HG03460 (cell line): ENCODE measurements around the gene C1QTNF8.

Experiments used
- ATAC-seq: cut with Tn5 transposase; IDR thresholded peaks from one replicate; pipeline ENCODE4 v1.9.1; 2021; ENCODE audit not compliant: unreplicated experiment

The C1QTNF8 gene

DNA sequence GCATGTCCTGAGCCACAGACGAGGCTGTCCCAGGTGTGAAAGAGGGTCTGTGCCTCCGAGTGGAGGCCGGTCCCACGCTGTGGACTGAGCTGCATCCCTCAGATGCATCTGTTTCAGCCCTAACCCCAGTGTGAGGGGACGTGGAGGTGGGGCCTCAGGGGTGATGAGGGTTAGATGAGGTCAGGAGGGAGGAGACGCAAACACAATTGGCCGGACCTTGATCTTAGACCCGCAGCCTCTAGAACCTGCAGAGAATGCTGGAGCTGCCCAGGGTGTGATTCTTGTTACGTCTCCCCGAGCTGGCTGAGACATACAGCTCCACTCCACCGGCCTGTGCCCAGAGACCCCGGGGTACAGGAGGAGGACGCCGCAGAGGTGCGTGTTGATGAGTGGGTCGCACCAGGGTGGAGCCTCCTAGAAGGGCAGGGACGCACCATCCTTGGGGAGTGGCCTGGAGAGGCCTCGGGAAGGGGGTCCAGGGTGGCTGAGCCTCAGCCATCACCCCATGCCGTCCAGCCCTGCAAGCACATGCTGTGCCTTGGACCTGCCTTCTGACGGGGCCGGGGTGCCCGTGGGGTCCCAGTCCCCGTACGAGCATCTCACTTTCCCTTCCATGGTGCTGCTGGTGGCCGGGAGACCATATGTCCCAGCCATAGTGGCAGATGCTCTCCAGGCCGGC, 16.6 kb upstream of the C1QTNF8 start:
- no peak for ATAC-seq

DNA sequence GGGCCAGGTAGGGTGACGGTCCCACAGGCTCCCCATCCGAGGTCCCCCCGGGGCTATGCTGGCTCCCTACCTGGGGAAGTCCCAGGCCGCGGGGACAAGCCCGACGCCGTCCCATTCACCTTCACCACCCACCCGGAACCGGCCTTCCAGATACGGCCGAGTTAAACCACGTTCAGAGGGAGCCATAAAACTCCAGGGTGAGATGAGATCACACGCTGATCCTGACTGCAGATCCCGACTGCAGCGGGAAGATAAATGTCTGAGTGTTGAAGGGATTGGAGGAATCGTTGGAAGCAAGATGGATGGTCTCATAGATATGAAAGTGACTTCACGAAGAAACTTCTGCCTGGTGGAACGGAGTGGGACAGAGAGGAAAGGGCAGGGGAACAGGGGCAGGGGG, 13.6 kb upstream of the C1QTNF8 start:
- ATAC-seq, result no peak

DNA sequence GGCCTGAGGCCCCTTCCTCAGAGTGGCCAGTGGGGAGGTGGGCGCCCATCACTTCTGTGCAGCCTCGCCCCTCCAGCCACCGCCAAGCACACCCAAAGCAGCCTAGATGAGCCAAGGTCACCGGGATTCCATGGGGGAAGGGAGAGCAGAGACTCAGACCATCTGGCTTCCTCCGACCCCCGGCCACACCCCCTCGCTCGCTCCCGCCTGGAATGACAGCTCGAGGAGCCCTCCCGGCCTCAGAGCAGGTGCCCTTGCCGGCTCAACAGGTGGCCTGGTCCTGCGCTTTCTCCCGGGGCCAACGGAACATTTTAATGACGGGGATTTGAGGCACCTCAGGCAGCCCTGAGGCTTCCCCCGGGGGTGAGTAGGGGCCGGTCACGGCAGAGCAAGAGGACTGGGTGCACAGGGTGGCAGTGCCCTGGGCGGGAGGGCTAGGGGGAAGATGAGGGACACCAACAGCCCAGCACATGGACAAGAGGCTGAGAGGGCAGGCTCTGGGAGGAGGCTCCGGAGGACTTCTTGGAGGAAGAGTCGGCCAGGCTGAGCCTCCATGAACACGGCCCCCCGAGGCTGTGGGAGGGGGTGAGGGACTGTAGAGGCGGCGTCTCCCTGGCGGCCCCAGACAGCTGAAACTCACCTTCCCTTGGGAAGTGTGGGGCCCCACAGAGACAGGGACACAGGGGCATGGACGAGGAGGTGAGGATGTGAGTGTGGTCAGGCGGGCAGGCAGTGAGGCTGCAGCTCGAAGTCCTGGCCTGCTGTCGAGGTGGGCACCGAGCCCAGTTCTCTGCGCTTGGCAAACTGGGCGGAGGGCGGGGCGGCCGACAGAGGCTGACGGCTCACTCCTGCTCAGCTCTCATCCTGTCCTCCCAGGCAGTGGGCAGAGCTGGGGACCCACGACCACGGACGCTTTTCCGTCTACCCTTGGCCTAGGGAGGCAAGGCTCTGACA, 12.5 kb upstream of the C1QTNF8 start:
- no peak for ATAC-seq

DNA sequence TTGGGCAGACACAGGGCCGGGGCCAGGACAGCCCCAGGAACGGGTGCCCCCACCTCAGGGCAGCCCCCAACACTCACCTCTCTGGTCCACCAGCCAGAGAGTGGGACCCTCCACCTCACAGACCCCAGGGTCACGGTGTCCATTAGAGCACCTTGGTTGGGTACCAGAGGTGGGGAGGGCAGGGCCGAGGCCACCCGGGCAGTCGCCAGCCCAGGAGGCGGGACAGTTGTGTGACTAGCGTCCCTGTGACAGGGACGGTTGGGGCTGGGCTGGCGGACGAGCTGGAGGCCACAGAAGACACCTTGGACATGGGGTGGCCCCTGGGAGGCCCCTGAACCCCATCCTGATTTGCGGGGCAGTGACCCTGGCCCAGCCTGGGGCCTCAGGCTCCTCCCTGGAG, 11.7 kb upstream of the C1QTNF8 start:
- no peak for ATAC-seq

DNA sequence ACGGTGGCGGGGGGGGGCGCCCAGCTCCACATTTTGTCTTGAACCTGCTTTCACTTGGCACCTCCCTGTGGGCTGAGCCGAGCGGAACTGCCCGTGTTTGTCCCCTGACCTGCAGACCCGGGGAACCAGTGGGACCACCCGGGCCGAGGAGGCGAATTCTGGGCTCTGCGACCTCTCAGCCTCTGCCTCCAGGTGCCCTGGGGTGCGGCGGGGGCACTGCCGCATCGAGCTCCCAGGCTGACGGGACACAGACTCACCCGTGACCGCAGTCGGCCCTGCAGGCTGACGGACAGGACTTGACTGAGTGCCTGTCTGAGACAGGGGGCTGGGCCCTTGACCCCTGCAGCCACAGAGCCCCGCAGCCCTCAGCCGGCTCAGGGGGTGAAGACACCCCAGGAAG, 11.1 kb upstream of the C1QTNF8 start:
- no peak for ATAC-seq

DNA sequence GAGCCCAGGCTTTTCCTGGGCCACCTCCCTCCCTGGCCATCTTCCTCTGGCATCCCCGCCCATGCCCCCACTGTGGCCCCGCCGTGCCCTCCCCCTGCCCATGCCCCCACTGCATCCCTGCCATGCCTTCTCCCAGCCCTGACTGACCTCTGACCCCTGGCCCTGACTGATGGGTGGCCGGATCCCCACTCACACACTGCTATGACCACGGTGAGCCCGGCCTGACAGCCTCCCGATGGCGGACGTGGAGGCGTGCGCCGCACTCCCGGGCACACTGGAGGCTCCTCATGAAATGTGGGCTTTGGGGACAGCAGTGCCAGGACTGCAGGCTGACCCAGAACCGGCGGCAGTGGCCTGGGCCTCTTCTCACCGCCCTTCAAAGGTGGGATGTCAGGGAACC, 10.6 kb upstream of the C1QTNF8 start:
- ATAC-seq, result no peak

DNA sequence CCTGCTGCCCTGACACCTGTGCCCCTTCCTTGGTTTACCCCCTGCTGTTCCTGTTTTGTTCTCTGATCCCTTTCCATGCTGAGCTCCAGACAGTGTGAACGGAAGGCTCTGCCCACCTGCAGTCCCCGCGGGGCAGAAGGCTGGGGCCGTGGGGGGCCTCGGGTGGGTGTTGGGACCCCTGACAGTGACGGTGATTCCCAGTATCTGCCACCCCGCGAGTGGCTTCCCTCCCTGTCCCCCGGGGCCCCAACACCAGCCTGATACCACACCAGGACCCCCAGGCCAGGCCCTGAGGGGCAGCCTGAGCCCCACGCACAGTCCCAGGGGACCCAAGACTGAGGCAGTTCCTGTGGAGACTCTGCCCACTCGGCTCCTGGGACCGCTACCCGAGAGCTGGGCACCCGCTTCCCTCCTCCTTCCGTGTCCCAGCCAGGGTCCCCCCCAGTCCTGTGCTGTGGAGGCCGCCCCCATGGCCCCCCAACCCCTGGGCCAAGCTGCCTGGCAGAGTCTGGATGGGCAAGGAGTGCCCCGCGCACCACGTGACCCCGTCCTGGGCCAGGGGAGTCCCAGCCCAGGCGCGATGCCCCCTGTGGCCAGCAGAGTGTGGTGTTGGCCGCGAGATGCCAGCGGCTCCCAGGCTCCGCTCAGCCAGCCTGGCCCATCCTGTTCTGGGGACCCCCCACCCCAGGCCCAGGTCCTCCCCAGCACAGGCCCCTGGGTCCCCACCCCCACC, 10.0 kb upstream of the C1QTNF8 start:
- no peak for ATAC-seq

DNA sequence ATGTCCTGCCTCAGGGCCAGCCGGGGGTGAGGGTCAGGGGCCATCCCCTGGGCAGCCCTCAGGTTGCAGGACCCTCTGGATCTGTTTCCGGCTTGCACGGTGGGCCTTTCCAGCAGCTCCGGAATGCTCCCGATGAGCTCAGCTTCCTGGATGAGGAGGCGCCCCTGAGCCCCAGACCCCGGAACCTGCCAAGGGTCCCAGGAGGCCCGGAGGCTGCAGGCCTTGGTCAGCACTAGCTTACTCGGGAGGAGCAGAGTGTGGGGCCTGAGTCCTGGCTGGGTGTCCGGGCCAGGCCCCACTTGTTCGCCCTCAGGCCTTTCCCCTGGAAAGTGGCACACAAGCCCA, 7.6 kb upstream of the C1QTNF8 start:
- ATAC-seq, result no peak

DNA sequence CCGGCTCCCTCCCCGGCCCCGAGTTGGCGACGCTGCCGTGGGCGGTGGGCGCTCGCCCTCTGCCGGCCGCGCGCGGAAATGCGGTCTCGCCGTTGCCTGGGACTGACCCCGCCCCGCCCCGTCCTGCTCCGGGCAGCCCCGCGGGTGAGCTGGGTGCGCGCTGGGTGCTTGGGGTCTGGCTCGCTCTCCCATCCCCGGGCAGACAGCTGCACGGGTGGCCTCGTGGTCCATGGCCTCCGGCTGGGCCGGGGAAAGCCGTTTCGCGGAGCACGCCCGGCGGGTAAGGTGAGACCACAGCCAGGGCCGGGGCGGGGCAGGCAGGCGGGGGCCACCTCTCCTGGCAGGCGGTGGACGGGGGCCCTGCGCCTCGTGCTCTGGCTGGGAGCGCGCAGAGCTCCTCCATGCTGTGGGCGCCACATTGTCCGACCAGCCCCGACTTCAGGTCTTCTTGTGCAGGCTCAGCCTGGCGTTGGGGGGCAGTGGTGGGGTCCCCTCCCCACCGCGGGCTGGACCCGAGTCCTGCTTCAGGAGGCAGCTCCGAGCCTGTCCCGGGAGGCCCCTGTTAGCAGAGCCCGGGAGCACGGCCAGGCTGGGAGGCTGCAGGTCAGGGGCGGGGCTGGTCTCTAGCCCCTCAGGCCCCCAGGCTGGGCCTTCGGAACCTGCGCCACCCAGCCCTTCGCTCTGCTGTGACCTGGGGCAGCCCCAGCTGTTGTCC, 7.0 kb upstream of the C1QTNF8 start:
- ATAC-seq, result no peak

DNA sequence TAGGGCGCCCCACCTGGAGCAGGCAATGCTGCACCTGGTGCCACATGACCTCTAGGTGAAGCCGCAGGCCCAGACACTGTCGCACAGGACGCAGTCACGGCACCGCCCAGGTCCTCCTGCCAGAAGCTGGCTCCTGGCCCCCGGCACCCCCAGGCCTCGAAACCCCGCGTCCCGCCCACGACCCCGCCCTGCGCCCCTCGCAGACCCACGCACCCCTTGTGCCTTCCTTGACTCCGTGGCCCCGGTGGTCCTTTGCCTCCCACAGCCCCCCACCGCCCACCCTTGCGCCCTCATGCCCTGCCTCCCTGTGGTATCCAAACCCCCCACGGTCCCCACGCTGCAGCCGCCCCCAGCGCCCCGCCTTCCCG, 6.3 kb upstream of the C1QTNF8 start:
- ATAC-seq, result no peak

DNA sequence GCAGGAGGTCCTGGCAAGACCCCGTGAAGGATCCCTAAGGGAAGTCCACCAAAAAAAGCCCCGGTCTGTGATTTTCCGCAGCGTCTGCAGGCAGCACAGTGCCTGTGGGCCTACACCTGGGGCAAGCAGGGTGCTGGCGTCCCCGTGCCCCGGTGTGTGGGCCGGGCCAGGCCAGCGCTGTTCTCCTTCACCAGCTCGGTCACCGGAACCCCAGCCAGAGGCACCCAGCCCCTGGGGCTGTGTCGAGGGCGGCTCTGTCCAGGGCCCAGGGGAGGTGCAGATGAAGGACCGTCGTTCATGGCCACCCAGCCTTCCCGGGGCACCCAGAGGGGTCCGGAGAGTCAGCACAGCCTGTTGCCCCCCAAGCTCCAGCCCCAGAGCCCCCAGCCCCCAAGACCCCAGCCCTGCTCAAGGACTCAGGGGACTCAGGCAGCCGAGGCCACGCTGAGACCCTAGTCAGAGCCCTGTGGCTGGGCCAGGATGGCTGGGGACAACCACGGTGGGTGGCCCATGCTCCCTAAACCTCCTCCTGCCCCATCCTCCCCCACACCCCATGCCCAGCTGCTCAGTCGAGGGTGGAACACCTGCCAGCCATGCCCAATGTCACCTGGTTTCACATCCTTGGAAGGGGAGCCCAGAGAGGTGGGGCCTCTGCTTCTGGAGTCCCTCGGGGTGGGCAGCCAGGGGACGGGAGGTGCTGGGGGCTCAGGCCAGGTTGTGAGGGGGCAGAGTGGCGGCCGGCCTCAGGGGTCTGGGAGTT, 5.7 kb upstream of the C1QTNF8 start:
- ATAC-seq, result no peak

DNA sequence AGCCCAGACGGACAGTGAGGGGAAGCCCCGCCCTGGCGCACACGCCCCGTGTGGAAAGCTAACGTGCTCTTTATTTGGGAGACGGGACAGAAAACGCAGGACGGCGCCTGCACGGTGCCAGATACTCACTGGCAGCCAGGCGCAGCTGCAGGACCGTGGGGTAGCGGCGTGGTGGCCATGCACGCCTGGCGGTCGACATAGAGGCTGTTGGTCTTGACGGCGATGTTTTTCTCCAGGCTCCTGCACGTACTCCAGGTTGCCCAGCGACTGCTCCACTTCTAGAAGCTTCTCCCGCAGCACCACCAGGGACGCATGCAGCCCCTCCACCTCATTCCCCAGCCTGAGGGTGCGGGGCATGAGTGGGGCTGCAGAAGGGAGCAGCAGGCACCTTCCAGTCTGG, 5.1 kb upstream of the C1QTNF8 start:
- no peak for ATAC-seq

DNA sequence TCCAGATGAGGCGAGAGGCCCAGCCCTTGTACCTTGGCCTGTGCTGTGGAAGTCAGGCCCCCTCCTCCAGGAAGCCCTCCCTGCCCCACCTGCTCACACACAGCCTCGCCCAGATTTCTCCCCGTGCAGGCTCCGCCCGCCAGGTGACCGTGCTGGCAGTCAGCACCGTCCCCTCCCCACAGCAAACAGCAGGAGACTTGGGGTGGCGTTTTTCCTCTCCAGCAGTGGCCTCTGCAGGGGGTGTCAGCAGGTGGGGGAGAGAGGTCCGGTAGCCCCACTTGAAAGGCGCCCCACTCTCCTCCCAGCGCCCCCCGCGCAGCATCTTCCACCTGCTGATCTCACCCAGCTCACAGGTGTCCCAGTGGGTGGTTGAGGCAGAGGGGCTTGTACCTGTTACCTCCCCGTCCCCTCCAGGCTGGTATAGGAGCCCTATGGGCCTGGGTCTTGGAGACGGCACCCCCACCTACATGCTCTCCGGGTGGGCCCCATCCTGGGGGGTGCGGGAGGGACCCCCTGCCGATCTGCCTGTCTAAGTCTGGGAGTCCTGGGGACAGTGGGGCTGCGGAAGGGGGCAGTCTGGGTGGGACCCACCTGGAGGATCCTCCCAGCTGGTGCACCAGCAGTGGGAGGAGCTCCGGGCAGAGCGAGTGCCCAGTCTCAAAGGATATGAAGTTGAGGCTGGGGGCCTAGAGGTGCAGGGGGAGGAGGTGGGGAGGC, 4.2 kb upstream of the C1QTNF8 start:
- ATAC-seq, result no peak

DNA sequence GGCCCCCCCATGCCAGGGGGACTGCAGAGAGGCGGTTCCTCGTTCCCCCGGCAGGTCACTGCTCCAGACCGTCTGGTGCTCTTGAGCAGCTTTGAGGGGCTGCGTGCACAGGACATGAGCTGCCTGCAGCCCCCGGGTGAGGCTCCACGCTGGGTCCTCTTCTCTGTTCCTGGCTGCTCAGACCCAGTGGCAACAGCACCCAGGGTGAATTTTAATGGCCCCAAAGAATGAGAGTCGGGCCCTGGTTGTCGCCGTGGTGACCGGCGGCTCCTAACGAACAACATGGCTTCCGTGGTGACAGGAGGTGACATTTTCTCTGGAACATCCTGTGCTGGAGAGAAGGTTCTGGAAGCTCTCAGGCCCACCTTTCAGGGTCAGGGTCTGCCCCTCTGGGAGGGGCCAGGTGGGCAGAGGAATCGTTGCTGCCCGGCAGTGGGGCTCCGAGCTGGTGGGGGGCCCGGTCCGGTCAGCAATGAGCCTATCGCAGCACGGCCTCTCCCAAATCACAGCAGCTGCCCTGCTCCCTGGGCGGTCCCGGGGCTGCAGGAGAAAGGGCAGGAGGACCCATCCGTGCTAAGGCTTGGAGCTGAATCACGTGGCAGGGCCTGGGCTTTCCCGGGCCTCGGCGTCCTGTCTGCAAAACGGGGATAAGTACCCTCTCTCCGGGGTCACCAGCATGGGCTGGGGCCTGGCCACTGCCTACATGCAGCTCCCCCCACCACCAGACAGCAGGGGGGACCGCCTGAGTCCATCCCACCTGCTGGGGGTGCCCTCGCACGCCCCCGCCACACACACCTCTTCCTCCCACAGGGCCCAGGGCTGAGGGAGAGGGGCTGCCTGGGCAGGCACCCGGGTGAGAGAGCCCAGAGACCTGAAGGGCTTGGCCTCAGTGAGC, 3.4 kb upstream of the C1QTNF8 start:
- no peak for ATAC-seq

DNA sequence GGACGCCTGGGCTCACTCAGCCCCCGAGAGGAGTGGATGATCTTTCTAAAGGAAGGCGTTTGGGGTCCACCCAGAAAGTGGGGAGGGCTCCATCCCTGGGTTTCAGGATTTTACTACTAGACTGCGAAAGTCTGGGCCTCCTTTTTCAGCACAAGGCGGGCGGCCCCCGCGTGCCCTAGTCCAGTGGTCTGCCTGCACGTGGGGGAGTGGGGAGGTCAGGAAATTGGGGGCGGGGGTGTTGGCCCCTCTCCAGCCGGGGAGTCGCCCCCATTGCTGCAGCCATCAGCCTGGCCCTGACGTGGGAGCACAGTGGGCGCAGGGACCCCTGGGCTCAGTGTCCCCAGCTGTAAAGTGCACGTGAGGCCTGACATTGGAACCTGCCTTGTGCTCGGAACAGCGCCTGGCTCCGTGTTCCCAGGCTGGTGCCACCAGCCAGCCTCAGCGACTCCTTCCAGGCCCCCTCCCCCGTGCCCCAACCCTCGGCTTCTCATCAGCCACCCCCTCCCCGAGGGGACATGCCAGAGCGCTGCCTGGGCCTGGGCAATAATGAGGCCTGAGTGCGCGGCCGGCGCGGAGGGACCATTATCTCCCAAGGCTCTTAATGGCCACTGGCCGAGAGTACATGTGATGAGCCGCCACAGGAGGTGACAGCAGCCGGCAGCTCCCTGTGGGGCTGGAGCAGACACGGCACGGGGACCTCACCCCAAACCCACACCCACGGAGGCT, 2.4 kb upstream of the C1QTNF8 start:
- ATAC-seq, result no peak

DNA sequence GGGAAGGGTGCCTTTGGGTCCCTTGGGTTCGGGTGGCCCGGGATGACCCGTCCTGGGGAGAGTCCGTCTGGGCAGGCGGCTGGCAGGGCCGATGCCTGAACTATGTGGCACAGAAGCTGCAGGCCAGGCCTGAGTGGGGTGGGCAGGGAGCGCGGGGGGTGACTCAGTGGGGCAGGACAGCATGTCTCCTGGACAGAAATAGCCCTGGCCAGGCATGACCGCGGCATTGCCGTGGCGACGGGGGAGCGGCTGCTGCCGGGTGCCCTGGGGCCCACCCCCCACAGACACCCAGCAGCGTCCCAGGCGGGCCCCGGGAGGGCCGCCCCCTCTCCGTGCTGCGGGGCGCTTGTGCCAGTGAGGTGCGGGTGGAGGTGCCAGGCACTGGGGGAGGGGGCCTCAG, 1.8 kb upstream of the C1QTNF8 start:
- ATAC-seq, result no peak

DNA sequence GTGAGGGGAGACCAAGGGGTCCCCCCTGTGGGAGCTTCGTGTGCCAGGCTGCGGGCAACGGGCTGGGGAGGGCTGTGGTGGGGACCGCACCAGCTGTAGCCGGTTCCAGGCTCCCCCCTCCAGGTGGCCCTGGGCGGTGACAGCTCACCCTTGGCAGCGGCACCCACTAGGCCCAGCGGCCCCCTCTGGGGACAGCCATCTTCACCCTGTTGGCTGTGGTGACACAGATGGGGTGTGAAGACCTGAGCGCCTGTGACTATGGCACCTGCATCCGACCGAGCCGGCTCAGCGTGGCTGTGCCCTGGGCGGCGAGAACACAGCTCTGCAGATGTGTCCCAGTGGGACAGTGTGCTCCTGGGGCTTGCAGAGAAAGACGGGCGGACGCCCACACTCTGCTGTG, 1.1 kb upstream of the C1QTNF8 start:
- ATAC-seq, result no peak

DNA sequence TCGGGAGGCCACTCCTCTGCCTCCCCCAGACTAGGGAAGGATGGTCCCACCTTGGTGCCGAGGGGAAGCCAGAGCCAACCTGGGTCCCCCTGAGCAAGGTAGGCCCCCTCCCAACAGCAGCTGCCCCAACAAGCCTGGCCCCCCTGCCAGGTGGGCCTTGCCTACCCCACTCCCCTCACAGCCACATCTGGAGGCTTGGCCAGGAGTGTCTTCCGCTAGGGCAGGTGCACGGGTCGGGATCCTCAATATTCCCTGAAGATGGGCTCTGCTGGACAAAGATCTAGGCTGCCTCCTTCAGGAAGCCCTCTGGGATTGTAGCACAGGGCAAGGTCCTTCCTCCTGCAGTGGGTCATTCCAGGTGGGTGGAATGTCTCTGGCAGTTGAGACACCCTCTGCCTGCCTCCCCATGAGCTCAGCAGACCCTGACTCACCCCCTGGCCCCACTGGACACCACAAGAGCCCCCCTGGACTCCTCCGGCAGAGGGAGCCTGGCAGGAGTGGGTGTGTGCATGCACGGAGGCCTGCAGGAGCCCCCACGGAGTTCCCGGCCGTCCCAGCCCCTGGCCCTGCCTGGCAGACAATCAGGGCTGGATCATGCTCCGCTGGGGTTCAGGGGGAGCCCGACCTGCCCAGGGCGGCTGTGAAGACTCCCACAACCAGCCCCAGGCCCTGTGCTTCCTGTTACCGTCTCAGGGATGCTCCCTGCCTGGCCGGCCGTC, 435 bp downstream of the C1QTNF8 start:
- no peak for ATAC-seq
